HG03521 (cell line): ENCODE results near the gene BMX.

Experiments used
- ATAC-seq: cut with Tn5 transposase; IDR thresholded peaks from one replicate; pipeline ENCODE4 v1.9.1; 2021; ENCODE audit warnings: mild to moderate bottlenecking, moderate library complexity; ENCODE audit not compliant: unreplicated experiment

Gene BMX

DNA sequence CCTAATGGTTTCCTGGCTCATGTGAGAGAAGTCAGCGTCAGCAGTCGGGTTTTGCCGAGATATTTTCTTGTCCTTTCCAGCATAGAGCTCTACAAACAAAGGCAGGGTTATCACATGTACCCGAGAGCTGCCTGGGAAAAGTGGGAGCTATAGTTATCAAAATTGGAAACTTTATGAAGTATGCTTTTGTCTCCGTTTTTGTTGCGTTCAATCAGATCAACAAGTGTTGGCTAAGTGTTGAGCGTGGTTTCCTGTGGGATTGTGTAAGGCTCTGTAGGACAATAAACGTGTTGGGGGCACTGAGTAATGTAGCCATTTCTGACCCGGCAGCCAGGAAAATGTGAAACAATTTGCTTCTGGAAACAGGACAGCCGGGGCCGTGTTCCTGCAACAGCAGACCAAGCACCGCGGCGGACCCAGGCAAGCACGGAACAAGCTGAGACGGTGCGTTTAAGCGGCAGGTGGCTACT lies at the start of gene BMX:
Gene BMX (plus strand): TSS at position 311 of the 470 bp plus-strand sequence. CDS start 7,547 bp downstream, outside the sequence.
- ATAC-seq, result no peak

- no peak for ATAC-seq
These were observed 48.7 kb upstream of the BMX start for GRCh38 chrX:15451913-15452312.

- no peak for ATAC-seq
These were observed 35.9 kb upstream of the BMX start for GRCh38 chrX:15464704-15465103.

- peak; percentile 73 for ATAC-seq
These were observed 35.3 kb upstream of the BMX start for GRCh38 chrX:15465347-15465746.

DNA sequence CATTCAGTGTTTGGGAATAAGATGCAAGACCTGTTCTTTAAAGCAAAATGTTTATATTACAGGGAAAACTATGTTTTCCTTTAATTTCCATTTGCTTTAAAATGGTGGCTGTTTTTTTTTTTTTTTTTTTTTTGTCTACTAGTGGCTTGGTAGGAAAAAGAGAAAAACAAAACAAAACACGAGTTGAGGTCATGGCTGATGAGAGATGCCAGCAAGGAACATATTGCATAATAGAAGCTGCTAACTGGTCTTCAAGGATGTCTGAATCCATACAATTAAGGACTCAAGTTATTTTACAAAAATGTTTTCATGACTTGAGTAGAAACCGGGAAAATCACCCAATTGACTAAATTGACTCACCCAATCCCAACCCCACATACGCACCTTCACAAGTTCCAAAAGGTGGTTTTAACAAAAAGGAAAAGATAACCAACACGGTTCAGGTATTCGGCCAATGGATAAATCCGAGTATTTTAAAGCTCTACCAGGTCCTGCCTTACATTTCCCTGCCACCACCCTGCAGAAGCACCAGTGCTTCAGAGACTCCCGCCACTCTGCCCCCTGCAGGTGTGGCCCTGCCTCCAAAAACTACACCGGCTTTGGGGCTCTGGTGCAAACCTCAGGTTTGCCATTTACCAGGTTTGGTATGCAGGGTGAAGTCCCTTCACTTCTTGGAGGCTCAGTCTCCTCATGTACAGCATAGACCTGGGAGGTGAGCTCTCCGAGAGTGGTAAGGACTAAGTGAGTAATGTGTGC lies 34.5 kb upstream of the BMX start:
- ATAC-seq, result no peak

- ATAC-seq, result no peak
These were observed 32.6 kb upstream of the BMX start for GRCh38 chrX:15468036-15468435.

DNA sequence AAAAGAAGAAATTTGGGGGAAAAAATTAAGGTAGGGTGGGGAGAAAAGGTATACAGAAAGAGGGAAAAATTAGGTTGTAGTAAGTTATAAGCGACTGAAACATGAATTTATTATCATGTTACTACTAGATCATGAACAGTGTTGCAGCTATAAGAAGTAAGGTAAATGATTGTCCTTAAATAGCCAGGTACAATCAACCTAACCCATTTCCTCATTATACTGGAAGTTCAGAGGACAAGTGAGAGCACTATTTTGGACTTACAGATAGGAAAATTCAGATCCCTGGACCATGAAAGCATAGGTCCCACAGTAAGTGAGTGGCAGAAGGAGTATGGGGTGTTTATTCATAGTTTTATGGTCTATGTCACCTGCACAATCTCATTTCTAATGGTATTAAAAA lies 31.0 kb upstream of the BMX start:
- no peak for ATAC-seq

GRCh38 chrX:15471028-15471427 lies 29.6 kb upstream of the BMX start:
- ATAC-seq, result peak; percentile 59

GRCh38 chrX:15472531-15472930 lies 28.1 kb upstream of the BMX start:
- no peak for ATAC-seq

DNA sequence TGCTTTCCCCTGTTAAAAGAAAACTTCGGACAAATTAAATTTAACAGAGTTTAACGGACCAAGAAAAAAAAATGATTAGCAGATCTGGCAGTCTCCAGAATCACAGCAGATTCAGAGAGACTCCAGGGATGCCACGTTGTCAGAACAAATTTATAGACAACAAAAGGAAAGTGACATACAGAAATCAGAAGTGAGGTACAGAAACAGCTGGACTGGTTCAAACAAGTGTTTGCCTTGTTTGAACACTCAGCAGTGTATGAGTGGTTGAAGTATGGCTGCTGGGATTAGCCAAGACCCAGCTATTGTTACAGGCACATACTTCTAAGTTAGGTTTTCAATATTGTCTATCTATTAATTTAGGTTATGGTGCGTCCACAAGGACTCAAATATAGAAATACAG lies 26.6 kb upstream of the BMX start:
- ATAC-seq, result no peak

DNA sequence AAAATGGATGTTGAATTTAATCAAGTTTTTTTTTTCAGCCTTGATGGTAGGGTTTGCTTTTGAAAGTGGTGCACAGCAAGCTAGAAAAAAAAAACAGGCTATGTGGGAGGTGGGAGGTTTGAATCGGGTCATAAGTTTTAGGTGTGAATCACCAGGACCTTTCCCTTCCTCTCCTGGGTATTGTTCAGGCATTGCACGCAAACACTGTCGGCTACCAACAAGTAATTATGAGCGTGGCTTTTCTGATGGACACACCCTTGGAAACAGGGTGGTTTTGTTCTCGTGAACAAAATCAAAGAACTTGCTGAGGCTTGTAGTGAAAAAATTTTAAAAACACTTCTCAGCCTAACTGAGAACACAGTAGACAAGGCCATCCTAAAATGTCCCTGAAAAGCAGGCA lies 25.6 kb upstream of the BMX start:
- ATAC-seq, result no peak

GRCh38 chrX:15475486-15475885 lies 25.1 kb upstream of the BMX start:
- ATAC-seq, result no peak

DNA sequence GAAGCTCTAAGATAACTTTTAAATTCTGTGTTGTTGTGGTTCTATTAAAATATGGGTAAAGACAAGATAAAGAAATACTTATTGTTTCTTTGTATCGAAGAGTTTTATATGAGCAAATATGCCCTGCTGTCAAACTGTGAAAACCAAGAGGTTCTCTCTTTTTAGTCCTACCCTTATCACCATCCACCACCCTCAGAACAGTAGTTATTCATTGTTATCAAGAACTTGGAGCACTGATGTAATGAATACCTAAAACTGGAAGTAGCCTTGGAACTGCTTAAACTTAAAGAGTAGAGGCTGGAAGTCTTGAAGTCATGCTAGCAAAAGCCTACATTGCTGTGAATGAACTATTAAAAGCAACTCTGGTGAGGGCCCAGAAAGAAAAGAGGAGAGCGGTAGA lies 16.7 kb upstream of the BMX start:
- no peak for ATAC-seq

- no peak for ATAC-seq
These were observed 8.1 kb upstream of the BMX start for GRCh38 chrX:15492469-15492868.

- peak; percentile 97 for ATAC-seq
These were observed 7.3 kb upstream of the BMX start, which contains the start of gene PIR for GRCh38 chrX:15493118-15493962. Gene PIR, minus strand, starts transcription at chrX:15493333. Its CDS starts 2,076 bp downstream, at chrX:15491257.

- no peak for ATAC-seq
These were observed 4.8 kb upstream of the BMX start for GRCh38 chrX:15495801-15496200.

GRCh38 chrX:15496824-15497223 lies 3.8 kb upstream of the BMX start:
- ATAC-seq, result no peak

GRCh38 chrX:15497865-15498264 lies 2.7 kb upstream of the BMX start:
- no peak for ATAC-seq

DNA sequence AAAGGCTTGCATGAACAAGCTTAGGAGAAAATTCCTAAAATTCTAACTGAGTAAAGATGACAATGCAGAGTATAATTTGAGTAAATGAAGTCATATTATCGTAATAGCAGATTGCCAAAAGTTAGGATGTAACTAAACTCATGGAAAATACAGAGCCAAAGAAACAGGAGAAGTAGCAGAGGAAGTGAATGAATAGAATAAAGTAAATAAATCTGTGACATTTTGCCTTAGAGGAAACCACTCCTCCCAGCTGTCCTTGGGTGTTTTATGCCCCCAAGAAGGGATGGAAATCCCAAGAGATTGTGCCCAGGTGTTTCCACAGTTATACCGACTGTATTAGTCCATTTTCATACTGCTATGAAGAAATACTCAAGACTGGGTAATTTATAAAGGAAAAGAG lies 1.9 kb upstream of the BMX start:
- no peak for ATAC-seq

GRCh38 chrX:15499976-15500375 lies 631 bp upstream of the BMX start:
- ATAC-seq, result no peak

GRCh38 chrX:15501506-15501905 lies 899 bp downstream of the BMX start:
- ATAC-seq, result no peak

DNA sequence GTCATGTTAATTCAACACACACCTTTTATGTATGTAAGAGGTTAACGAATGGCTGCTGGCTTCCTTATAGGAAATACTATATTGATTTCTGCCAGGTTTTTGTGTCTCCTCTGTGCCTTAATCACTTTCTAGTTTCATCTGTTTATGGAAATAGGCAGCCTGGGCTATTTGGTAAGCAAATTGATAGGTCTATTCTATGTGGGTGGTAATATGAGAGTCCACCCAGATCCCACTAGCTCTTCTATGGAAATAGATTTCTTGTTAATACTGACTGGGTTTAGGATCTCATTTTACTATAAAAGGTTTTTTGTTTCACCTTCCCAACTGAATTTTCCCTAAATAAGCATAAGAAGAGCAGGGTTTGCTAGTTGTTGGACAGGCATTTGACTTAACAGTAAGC lies 4.1 kb downstream of the BMX start:
- no peak for ATAC-seq
